ENCODE data around the gene GCAT.
"Not testable (repeated sequence)": the region's sequence is repeated elsewhere in the genome, so short reads cannot be mapped to it uniquely, and the experiment has no call there.

The GCAT gene

DNA sequence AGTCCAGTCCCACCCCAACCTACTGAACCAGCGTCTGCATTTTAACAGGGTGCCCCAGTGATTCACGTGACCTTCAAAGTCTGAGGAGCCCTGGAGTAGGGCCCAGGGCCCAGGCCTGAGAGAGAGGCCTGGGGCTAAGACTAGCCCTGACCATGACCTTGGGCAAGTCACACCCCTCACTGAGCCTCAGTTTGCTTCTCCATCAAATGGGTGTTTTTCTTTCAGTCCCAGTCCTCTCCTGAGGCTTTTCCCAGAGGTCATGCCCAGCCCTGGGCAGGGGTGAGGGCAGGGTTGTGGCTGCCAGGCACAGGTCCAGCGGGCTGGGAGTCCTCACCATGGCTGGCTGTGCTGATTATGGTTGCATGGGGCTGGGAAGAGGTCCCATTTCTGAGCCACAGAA is 33.0 kb upstream of the GCAT start:
- Mint-ChIP-seq H3K4me1 (ENCODE audit: low read depth) (no peaks in the 10 kb centered on the region), H3K4me3 (no peak overlapping the region), H3K27me3 (no peaks in the 10 kb centered on the region), H3K27ac (no peak overlapping the region), H3K9me3 (no peaks in the 10 kb centered on the region), H3K36me3 (ENCODE audit: low read depth) (peaks cover 64% of the 10 kb centered on the region)
- intact Hi-C loops (cut with micrococcal nuclease), result no loop called here

DNA sequence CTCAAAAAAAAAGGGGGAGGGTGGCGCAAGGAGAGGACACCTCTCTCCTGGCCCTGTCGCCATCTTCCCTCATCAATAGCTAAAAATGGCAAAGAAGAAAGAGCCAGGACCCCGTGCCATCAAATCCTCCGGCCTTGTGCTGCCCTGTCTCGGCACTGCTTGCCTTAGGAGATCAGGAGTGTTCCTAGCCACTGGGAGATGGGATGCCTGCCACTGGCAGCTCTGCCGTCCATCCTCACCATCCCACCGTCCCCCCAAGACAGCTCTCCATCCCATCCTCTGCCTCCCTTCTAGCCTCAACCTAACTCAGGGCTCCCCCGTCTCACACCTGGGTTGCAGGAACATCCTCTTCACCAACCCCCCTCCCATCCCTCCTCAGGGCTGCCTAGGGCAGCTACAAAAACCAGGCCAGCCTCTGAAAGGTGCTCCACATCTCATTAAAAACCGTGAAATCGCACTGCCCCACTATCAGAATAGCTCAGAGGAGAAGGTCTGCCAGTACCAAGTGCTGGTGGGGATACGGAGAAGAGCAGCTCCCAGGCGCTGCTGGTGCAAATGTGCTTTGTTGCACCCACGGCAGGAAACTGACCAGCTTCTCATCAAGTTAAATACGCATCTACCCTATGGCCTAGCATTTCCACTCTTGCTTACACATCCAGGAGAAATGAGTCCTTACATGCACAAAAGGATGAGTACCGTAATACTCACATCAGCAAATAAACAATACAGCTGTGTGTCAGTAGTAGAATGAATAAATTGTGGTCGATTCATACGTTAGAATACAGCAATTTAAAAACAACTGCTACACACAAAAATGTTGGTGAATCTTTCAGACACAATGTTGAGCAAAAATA is 31.7 kb upstream of the GCAT start:
- Mint-ChIP-seq H3K27ac (no peak overlapping the region), H3K9me3 (no peaks in the 10 kb centered on the region), H3K36me3 (ENCODE audit: low read depth) (peaks cover 52% of the 10 kb centered on the region), H3K27me3 (no peaks in the 10 kb centered on the region), H3K4me1 (ENCODE audit: low read depth) (no peaks in the 10 kb centered on the region), H3K4me3 (no peak overlapping the region)
- intact Hi-C loops (cut with micrococcal nuclease), result no loop called here

DNA sequence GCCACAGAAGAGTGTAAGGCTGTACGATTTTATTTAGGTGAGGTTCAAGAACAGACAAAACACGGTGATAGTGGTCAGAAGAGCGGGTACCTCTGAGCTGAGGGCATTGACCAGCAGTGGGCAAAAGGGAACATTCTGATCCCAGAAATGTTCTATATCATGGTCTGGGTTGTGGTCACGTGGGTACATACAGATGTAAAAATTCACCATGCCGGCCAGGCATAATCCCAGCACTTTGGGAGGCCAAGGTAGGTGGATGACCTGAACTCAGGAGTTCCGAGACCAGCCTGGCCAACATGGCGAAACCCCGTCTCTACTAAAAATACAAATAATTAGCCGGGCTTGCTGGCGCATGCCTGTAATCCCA is 31.1 kb upstream of the GCAT start:
- H3K27ac Mint-ChIP-seq, result no peak overlapping the region
- H3K9me3 Mint-ChIP-seq, result no peaks in the 10 kb centered on the region
- no peaks in the 10 kb centered on the region for H3K4me1 Mint-ChIP-seq (ENCODE audit: low read depth)
- intact Hi-C loops (cut with micrococcal nuclease), result no loop called here
- H3K36me3 Mint-ChIP-seq (ENCODE audit: low read depth), result peaks cover 46% of the 10 kb centered on the region
- no peaks in the 10 kb centered on the region for H3K27me3 Mint-ChIP-seq
- H3K4me3 Mint-ChIP-seq, result no peak overlapping the region

DNA sequence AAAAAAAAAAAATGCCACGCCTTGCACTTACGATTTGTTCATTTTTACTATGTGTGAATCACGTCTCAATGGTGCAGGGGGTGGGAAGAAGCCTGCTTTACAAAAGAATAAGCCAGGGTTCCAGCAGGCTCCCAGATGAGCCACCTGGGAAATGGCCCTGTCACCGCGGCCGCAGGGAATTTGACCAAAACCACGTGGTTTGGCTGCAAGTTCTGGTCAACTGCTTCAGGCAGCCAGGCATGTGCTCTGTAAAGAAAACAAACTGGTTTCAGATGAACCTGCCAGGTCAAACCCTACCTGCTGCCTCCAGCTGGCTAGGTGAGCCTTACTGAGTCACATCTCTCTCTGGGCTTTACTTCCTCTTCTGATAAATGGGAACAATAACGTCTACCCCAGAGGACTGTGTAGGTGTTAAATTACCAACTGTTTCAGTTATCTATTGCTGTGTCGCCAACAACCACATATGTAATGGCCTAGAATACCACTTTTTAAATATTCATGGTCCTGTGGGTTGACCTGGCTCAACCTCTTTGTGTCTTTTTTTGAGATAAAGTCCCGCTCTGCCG is 30.5 kb upstream of the GCAT start:
- Mint-ChIP-seq H3K9me3 (no peaks in the 10 kb centered on the region), H3K27me3 (peaks cover 1% of the 10 kb centered on the region), H3K36me3 (ENCODE audit: low read depth) (peaks cover 40% of the 10 kb centered on the region), H3K27ac (no peak overlapping the region), H3K4me3 (no peak overlapping the region), H3K4me1 (ENCODE audit: low read depth) (no peaks in the 10 kb centered on the region)
- intact Hi-C loops (cut with micrococcal nuclease), result no loop called here

DNA sequence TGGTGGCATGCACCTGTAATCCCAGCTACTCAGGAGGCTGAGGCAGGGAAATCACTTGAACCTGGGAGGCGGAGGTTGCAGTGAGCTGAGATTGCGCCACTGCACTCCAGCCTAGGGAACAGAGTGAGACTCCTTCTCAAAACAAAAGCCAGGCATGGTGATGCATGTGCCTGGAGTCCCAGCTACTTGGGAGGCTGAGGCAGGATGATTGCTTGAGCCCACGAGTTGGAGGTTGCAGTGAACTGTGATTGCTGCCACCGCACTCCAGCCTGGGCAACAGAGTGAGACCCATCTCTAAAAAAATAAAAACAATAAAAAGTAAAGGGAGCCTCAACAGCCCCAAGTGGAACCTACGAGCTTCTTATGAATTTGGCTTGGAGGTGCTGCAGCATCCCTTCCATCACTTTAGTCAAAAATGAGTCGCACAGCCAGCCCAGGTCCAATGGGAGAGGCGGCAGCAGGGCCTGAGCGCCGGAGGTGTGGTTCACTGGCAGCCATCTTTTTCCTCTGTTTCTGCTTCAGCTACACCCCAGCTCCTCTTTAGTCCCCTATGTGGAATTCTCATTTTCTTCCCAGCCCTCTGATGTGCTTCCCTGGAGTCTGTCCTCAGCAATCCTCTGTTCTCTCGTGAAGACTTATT is 29.2 kb upstream of the GCAT start:
- Mint-ChIP-seq H3K36me3 (ENCODE audit: low read depth) (peaks cover 27% of the 10 kb centered on the region), H3K4me3 (no peak overlapping the region), H3K27ac (no peak overlapping the region), H3K9me3 (no peaks in the 10 kb centered on the region), H3K4me1 (ENCODE audit: low read depth) (no peaks in the 10 kb centered on the region), H3K27me3 (peaks cover 3% of the 10 kb centered on the region)
- intact Hi-C loops (cut with micrococcal nuclease), result no loop called here

DNA sequence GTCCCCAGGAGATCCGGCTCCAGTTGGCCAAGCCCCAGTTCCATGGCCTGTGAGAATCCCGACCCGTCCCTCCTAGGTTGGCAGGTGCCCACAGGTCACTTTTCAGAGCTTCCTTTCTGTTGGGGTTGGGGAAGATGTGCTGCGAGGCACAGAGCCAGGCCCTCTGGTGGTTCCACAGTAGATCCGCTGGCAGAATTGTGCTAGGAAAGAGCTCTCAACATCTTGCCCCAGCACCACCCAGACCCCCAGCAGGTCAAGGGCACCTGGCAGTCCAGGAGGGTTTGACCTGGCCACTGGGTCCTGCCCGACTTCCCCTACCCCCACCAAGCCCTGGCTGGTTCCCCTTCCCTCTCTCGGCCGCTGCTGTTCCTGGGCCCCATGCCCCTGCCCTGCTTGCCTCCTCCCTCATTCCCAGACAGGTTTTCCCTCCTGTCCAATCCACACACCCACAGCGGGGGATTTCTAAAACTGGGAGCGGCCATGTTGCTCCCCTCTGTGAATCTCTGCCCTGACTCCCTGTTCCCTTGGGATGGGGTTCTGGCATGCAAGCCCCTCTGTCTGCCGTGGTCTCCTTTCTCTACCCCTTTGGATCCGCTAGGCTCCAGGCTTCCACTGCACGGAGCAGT is 26.2 kb upstream of the GCAT start:
- Mint-ChIP-seq H3K27ac (no peak overlapping the region), H3K36me3 (ENCODE audit: low read depth) (no peaks in the 10 kb centered on the region), H3K27me3 (peaks cover 13% of the 10 kb centered on the region), H3K4me3 (no peak overlapping the region), H3K4me1 (ENCODE audit: low read depth) (no peaks in the 10 kb centered on the region), H3K9me3 (no peaks in the 10 kb centered on the region)
- intact Hi-C loops (cut with micrococcal nuclease), result no loop called here

DNA sequence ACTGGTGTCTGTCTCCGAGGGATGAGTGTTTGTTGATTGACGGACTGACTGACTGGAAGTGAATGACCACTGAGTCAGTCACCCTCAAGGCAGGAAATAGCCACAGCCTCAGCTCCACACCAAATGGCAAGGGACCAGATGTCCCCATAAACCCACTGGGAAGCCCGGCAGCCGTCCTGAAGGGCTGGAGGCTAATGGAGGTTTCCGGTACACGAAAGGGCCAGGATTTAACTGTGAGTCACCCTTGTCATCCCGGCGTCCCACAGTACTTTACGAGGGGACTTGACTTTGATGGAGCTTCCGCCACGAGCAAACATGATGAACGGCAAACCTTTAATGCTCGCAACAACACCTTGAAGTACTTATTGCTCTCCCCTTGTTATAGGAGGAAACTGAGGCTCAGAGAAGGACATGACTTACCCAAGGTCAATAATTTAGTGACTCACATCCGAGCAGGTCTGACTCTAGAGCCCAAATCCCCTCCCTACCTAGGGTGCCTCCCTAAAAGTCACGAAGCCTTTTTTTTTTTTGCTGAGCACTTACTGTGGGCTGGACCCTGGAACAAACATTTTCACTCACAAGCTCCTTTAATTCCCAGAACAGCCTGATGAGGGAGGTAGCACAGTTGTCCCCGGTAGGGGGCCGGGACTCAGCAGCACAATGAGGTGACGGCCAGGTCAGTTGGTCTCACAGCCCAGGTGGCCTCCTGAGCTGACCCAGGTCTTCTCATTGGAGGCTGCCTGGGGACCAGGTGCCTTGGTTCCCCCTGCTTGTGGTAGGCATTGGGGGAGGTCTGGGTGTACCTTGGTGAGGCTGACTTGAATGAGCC is 25.2 kb upstream of the GCAT start:
- Mint-ChIP-seq H3K36me3 (ENCODE audit: low read depth) (no peaks in the 10 kb centered on the region), H3K4me3 (no peak overlapping the region), H3K27me3 (peaks cover 15% of the 10 kb centered on the region), H3K4me1 (ENCODE audit: low read depth) (no peaks in the 10 kb centered on the region), H3K27ac (no peak overlapping the region), H3K9me3 (no peaks in the 10 kb centered on the region)
- intact Hi-C loops (cut with micrococcal nuclease), result no loop called here

DNA sequence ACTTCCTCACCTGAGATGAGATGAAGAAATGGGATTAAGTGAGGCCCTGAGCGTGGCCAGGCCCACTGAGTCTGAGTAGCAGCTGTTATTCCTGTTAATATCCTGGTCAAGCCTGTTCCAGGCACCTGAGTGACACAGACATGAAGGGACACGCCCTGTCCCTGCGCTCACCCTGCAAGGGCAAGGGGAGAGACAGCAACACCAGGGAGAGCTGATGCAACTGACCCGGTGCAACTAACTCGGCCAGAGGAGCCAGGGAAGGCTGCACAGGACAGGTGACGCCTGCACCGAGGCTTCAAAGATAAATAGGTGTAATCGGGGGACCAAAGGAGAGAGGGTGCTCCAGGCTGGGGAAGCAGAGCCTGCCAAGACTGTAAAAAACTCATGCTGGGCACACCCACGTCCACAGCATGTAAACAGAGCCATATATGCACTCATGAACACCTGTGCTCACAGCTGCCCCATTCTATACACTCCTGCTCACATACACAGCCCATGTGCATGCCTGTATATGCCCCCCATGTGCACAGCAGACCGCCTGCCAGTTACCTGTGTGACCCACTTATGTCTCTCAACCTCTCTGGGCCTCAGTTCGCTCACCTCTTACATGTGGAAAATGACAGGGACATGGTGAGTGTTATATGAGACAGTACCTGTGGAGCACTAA is 22.8 kb upstream of the GCAT start:
- Mint-ChIP-seq H3K4me1 (ENCODE audit: low read depth) (no peaks in the 10 kb centered on the region), H3K27ac (no peak overlapping the region), H3K36me3 (ENCODE audit: low read depth) (no peaks in the 10 kb centered on the region), H3K4me3 (no peak overlapping the region), H3K27me3 (peaks cover 15% of the 10 kb centered on the region), H3K9me3 (no peaks in the 10 kb centered on the region)
- intact Hi-C loops (cut with micrococcal nuclease), result no loop called here

DNA sequence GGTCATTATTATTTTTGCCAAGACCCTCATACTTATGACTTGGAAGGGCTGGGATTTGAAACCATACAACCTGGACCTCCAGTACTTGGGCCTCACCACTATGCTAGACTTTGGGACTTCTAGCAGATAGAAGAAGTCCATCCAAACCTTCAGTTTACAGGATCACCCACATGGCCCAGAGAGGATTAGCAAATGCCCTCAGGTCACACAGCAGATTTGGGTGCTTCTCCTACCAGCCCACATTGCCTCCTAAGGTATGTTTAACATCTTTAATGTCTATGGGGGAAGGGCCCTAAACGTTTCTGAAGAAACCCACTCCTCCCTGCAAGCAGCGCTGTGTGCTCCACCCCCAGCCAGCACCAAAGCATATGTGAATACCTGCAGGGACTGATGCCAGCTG is 17.5 kb upstream of the GCAT start:
- H3K9me3 Mint-ChIP-seq, result no peaks in the 10 kb centered on the region
- peaks cover 5% of the 10 kb centered on the region for H3K4me1 Mint-ChIP-seq (ENCODE audit: low read depth)
- H3K27ac Mint-ChIP-seq, result no peak overlapping the region
- no peaks in the 10 kb centered on the region for H3K36me3 Mint-ChIP-seq (ENCODE audit: low read depth)
- peaks cover 8% of the 10 kb centered on the region for H3K27me3 Mint-ChIP-seq
- no peak overlapping the region for H3K4me3 Mint-ChIP-seq
- intact Hi-C loops (cut with micrococcal nuclease), result no loop called here

DNA sequence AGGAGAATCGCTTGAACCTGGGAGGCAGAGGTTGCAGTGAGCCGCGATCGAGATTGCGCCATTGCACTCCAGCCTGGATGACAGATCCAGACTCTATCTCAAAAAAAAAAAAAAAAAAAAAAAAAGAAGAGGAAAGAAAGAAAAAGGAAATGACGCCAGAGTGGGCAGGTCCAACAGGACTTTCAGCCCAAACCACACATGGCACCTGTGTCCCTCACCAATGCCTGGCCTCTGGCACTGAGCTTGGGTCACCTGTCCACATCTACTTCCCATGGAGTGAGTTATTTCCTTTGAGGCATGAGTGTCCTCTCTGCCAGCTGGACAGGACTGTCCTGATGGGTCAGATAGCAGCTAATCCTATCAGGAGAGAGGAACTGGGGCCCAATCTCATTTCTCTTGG is 15.2 kb upstream of the GCAT start:
- H3K27me3 Mint-ChIP-seq, result peaks cover 1% of the 10 kb centered on the region

DNA sequence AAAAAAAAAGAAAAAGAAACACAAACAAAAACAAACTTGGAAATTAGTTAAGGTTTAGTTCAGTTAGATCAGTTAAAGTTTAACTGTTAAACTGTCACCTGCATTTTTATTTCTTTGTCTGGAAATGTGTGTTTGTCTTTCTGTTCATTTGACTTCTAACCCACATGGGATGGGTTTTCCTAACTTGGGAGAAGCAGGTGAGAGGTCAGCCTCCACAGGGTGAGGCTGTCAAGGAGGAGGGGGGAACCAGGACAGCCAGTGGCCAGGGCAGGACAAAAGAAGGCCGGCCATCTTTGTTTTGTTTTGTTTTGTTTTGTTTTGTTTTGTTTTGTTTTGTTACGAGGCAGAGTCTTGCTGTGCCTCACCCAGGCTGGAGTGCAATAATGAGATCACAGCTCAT is 13.4 kb upstream of the GCAT start:
- H3K27me3 Mint-ChIP-seq, result peaks cover 16% of the 10 kb centered on the region
- no peak overlapping the region for H3K4me3 Mint-ChIP-seq
- no peaks in the 10 kb centered on the region for H3K36me3 Mint-ChIP-seq (ENCODE audit: low read depth)
- intact Hi-C loops (cut with micrococcal nuclease), result no loop called here
- H3K4me1 Mint-ChIP-seq (ENCODE audit: low read depth), result peaks cover 5% of the 10 kb centered on the region
- H3K27ac Mint-ChIP-seq, result no peak overlapping the region
- H3K9me3 Mint-ChIP-seq, result no peaks in the 10 kb centered on the region

More for the DNA sequence above, 15.2 kb upstream of the GCAT start:
- H3K4me1 Mint-ChIP-seq (ENCODE audit: low read depth), result peaks cover 5% of the 10 kb centered on the region
- no peak overlapping the region for H3K27ac Mint-ChIP-seq
- H3K36me3 Mint-ChIP-seq (ENCODE audit: low read depth), result no peaks in the 10 kb centered on the region
- intact Hi-C loops (cut with micrococcal nuclease), result no loop called here
- H3K9me3 Mint-ChIP-seq, result no peaks in the 10 kb centered on the region
- no peak overlapping the region for H3K4me3 Mint-ChIP-seq

DNA sequence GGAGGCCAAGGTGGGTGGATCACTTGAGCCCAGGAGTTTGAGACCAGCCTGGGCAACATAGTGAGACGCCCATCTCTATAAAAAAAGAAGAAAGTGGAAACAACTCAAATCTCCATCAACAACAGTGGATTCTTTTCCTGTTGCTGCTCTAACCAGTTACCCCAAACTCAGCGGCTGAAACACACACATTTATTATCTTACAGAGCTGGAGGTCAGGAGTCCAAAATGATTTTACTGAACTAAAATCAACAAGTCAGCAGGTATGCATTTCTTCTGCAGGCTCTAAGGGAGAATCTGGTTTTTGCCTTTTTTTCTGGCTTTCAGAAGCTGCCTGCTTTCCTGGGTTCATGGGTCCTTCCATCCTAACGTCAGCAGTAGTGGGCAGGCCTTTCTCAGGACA is 11.7 kb upstream of the GCAT start:
- Mint-ChIP-seq H3K36me3 (ENCODE audit: low read depth) (no peaks in the 10 kb centered on the region), H3K27ac (no peak overlapping the region), H3K4me1 (ENCODE audit: low read depth) (peaks cover 5% of the 10 kb centered on the region), H3K27me3 (peaks cover 26% of the 10 kb centered on the region), H3K4me3 (no peak overlapping the region), H3K9me3 (no peaks in the 10 kb centered on the region)
- intact Hi-C loops (cut with micrococcal nuclease), result no loop called here

DNA sequence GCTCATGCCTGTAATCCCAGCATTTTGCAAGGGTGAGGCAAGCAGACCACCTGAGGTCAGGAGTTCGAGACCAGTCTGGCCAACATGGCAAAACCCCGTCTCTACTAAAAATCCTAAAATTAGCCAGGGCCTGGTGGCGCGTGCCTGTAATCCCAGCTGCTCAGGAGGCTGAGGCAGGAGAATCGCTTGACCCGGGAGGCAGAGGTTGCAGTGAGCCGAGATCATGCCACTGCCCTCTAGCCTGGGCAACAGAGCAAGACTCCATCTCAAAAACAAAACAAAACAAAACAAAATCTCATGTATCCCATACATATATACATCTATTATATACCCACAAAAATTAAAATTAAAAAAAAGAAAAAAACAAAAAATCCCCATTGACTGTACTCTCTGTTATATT is 10.5 kb upstream of the GCAT start:
- H3K4me1 Mint-ChIP-seq (ENCODE audit: low read depth); H3K27ac Mint-ChIP-seq; H3K4me3 Mint-ChIP-seq; H3K36me3 Mint-ChIP-seq (ENCODE audit: low read depth); H3K9me3 Mint-ChIP-seq; intact Hi-C loops (cut with micrococcal nuclease): not testable (repeated sequence)
- peaks cover 34% of the 10 kb centered on the region for H3K27me3 Mint-ChIP-seq
